Neuronal stem cell (in vitro differentiated cells): ENCODE data around the gene ACSL1.
"Not testable (repeated sequence)": the region's sequence is repeated elsewhere in the genome, so short reads cannot be mapped to it uniquely, and the experiment has no call there.

Experiments used
- DNase-seq: peaks from one replicate; pipeline ENCODE4 v3.0.0-alpha.2; 2013; ENCODE audit warnings: low spot score
- H2AFZ ChIP-seq: one replicate; pipeline ENCODE4 v1.6.1; 2013; ENCODE audit warnings: mild to moderate bottlenecking, low read length, inconsistent platforms
- H2AK5ac ChIP-seq: 2 replicates; pipeline ENCODE4 v1.6.1; 2013; ENCODE audit warnings: low read depth, mild to moderate bottlenecking, inconsistent platforms, low read length, moderate library complexity, mixed read lengths
- H2BK120ac ChIP-seq: 2 replicates; pipeline ENCODE4 v1.6.1; 2013; ENCODE audit warnings: low read depth, mild to moderate bottlenecking, inconsistent platforms, low read length, moderate library complexity, mixed read lengths
- H2BK12ac ChIP-seq: one replicate; pipeline ENCODE4 v1.6.1; 2013; ENCODE audit warnings: low read length, inconsistent platforms
- H2BK15ac ChIP-seq: 2 replicates; pipeline ENCODE4 v1.6.1; 2013; ENCODE audit warnings: mild to moderate bottlenecking, low read length, inconsistent platforms, mixed read lengths
- H2BK5ac ChIP-seq: one replicate; pipeline ENCODE4 v1.6.1; 2013; ENCODE audit warnings: inconsistent platforms, mild to moderate bottlenecking, low read length, moderate library complexity
- H3K14ac ChIP-seq: one replicate; pipeline ENCODE4 v1.6.1; 2013; ENCODE audit warnings: low read length, inconsistent platforms
- H3K18ac ChIP-seq: 2 replicates; pipeline ENCODE4 v1.6.1; 2013; ENCODE audit warnings: low read length, inconsistent platforms
- H3K23ac ChIP-seq: 2 replicates; pipeline ENCODE4 v1.6.1; 2013; ENCODE audit warnings: low read depth, mild to moderate bottlenecking, mixed read lengths, low read length, inconsistent platforms; ENCODE audit not compliant: poor library complexity
- H3K27ac ChIP-seq: replicated peaks from 3 replicates; pipeline ENCODE4 v1.5.1; 2013; ENCODE audit warnings: low read length, inconsistent platforms
- H3K27me3 ChIP-seq, 3 experiments: 2 replicates each; pipeline ENCODE4 v1.6.1; 2013; ENCODE audit warnings: low read length in 3 of 3, mild to moderate bottlenecking in 2 of 3, inconsistent platforms in 1 of 3, low read depth in 1 of 3, mixed read lengths in 1 of 3, moderate library complexity in 1 of 3; ENCODE audit not compliant: control insufficient read depth in 3 of 3, insufficient read depth in 3 of 3
- H3K36me3 ChIP-seq, 2 donors: replicated peaks in 1 of 2; 2 replicates each; pipeline ENCODE4 v1.6.1; 2013; ENCODE audit warnings: low read length in 2 of 2; ENCODE audit not compliant: control insufficient read depth in 2 of 2, insufficient read depth in 2 of 2
- H3K4ac ChIP-seq: 2 replicates; pipeline ENCODE4 v1.6.1; 2013; ENCODE audit warnings: inconsistent platforms, mild to moderate bottlenecking, low read length, moderate library complexity
- H3K4me1 ChIP-seq, 2 donors: 1 replicate in 1 of 2; 2 replicates in 1 of 2; pipeline ENCODE4 v1.6.1; 2013; ENCODE audit warnings: low read length in 2 of 2, low read depth in 1 of 2; ENCODE audit not compliant: control insufficient read depth in 2 of 2, insufficient read depth in 1 of 2
- H3K4me2 ChIP-seq: one replicate; pipeline ENCODE4 v1.6.1; 2013; ENCODE audit warnings: mild to moderate bottlenecking, low read length, inconsistent platforms; ENCODE audit not compliant: insufficient read depth, poor library complexity, severe bottlenecking
- H3K4me3 ChIP-seq, 2 donors: 2 replicates each; pipeline ENCODE4 v1.5.1; 2013; ENCODE audit warnings: low read length in 2 of 2, mild to moderate bottlenecking in 2 of 2, inconsistent platforms in 1 of 2, moderate library complexity in 1 of 2
- H3K79me1 ChIP-seq: one replicate; pipeline ENCODE4 v1.6.1; 2013; ENCODE audit warnings: low read depth, mild to moderate bottlenecking, inconsistent platforms, low read length, moderate library complexity
- H3K9ac ChIP-seq: one replicate; pipeline ENCODE4 v1.6.1; 2013; ENCODE audit warnings: mild to moderate bottlenecking, low read depth, low read length, inconsistent platforms; ENCODE audit not compliant: poor library complexity
- H3K9me3 ChIP-seq, 2 donors: replicated peaks in 1 of 2; 2 replicates each; pipeline versions ENCODE3 to v1.6.1; 2013; ENCODE audit warnings: low read length in 2 of 2, mild to moderate bottlenecking in 2 of 2, inconsistent platforms in 1 of 2, low read depth in 1 of 2, mixed read lengths in 1 of 2, moderate library complexity in 1 of 2; ENCODE audit not compliant: control insufficient read depth in 2 of 2, insufficient read depth in 1 of 2
- H4K8ac ChIP-seq: one replicate; pipeline ENCODE4 v1.6.1; 2013; ENCODE audit warnings: low read depth, mild to moderate bottlenecking, inconsistent platforms, low read length, moderate library complexity
- H4K91ac ChIP-seq: one replicate; pipeline ENCODE4 v1.6.1; 2013; ENCODE audit warnings: low read length, low read depth, mild to moderate bottlenecking, inconsistent platforms; ENCODE audit not compliant: poor library complexity
- WGBS, 2 donors: extraction: QIAGEN DNeasy Blood & Tissue Kit; methylation state at CpG; one replicate each; pipeline ENCODE4 v1.1.7; 2013; ENCODE audit warnings: missing lambda C conversion rate in 2 of 2, mixed read lengths in 1 of 2; ENCODE audit not compliant: insufficient read length in 2 of 2, insufficient replicate concordance in 1 of 2; ENCODE audit errors: extremely low coverage in 2 of 2; 5-methylcytosine and 5-hydroxymethylcytosine counted together

Gene ACSL1

GRCh38 chr4:184784628-184785257, 41.0 kb downstream of the ACSL1 start:
- Histone ChIP-seq H2BK120ac (no peak overlapping the region), H3K18ac (no peak overlapping the region), H3K9ac (no peak overlapping the region), H4K91ac (no peak overlapping the region), H2AK5ac (no peak overlapping the region), H3K36me3 (no peaks in the 10 kb centered on the region), H3K9me3 (no peaks in the 10 kb centered on the region), H3K4me2 (no peak overlapping the region), H3K4ac (no peak overlapping the region), H2BK12ac (no peak overlapping the region), H3K14ac (no peak overlapping the region), H4K8ac (no peak overlapping the region), H3K4me3 (no peak overlapping the region), H2BK5ac (no peak overlapping the region), H3K4me1 (no peaks in the 10 kb centered on the region), H2AFZ (no peak overlapping the region), H3K79me1 (no peaks in the 10 kb centered on the region), H3K27ac (no peak overlapping the region), H3K23ac (no peak overlapping the region), H3K27me3 (peaks cover 0 to 2% (median 0%) of the 10 kb centered on the region in 3 experiments), H2BK15ac (no peak overlapping the region)
- DNase-seq: no peak
- no CpG with 5 or more reads among the region's 8 CpGs for whole genome bisulfite sequencing, 2 donors

- Histone ChIP-seq H3K4me2 (no peak overlapping the region), H3K36me3 (no peaks in the 10 kb centered on the region), H4K8ac (no peak overlapping the region), H3K18ac (peak overlapping the region; percentile 48), H3K4me1 (no peaks in the 10 kb centered on the region), H2AK5ac (no peak overlapping the region), H3K79me1 (no peaks in the 10 kb centered on the region), H2BK12ac (no peak overlapping the region), H4K91ac (no peak overlapping the region), H2BK120ac (no peak overlapping the region), H3K4me3 (no peak overlapping the region), H2BK5ac (no peak overlapping the region), H2BK15ac (no peak overlapping the region), H3K4ac (no peak overlapping the region), H3K9me3 (no peaks in the 10 kb centered on the region), H2AFZ (peak overlapping the region; percentile 42), H3K23ac (no peak overlapping the region), H3K27ac (no peak overlapping the region), H3K27me3 (peaks cover 0 to 2% (median 0%) of the 10 kb centered on the region in 3 experiments), H3K9ac (no peak overlapping the region), H3K14ac (no peak overlapping the region)
- no CpG with 5 or more reads among the region's 17 CpGs for WGBS, 2 donors
- no peak for DNase-seq
These were observed 42.9 kb downstream of the ACSL1 start for GRCh38 chr4:184782731-184783373.

- H3K4ac ChIP-seq, H3K27me3 ChIP-seq, H3K9me3 ChIP-seq, H3K36me3 ChIP-seq, H2BK5ac ChIP-seq, H3K9ac ChIP-seq, H4K8ac ChIP-seq, H2BK12ac ChIP-seq, H3K4me2 ChIP-seq, H3K4me3 ChIP-seq, H2BK15ac ChIP-seq, H3K4me1 ChIP-seq, H3K23ac ChIP-seq, H3K14ac ChIP-seq, H2AK5ac ChIP-seq, H2BK120ac ChIP-seq, H3K18ac ChIP-seq, H3K27ac ChIP-seq, H4K91ac ChIP-seq, DNase-seq, H2AFZ ChIP-seq, H3K79me1 ChIP-seq: not testable (repeated sequence)
- WGBS, 2 donors: no CpG with 5 or more reads among the region's 4 CpGs
These were observed 46.6 kb downstream of the ACSL1 start for GRCh38 chr4:184779160-184779559.

- no peak overlapping the region for H3K14ac ChIP-seq
- no peak overlapping the region for H3K9ac ChIP-seq
- DNase-seq: no peak
- H4K8ac ChIP-seq: no peak overlapping the region
- H3K79me1 ChIP-seq: no peaks in the 10 kb centered on the region
- no peak overlapping the region for H2AK5ac ChIP-seq
- no peak overlapping the region for H3K18ac ChIP-seq
- H3K23ac ChIP-seq: no peak overlapping the region
- H3K36me3 ChIP-seq: no peaks in the 10 kb centered on the region
- no peak overlapping the region for H2BK5ac ChIP-seq
- no peak overlapping the region for H3K4ac ChIP-seq
- no peaks in the 10 kb centered on the region for H3K4me1 ChIP-seq
- H4K91ac ChIP-seq: no peak overlapping the region
- no peak overlapping the region for H2BK15ac ChIP-seq
- H2AFZ ChIP-seq: no peak overlapping the region
- no CpG with 5 or more reads among the region's 8 CpGs for WGBS, 2 donors
- no peak overlapping the region for H2BK12ac ChIP-seq
- no peak overlapping the region for H2BK120ac ChIP-seq
- H3K27me3 ChIP-seq: no peaks in the 10 kb centered on the region
- H3K4me2 ChIP-seq: no peak overlapping the region
- H3K9me3 ChIP-seq: no peaks in the 10 kb centered on the region
- no peak overlapping the region for H3K4me3 ChIP-seq
- H3K27ac ChIP-seq: no peak overlapping the region
These were observed 47.4 kb downstream of the ACSL1 start for GRCh38 chr4:184778325-184778724.
